Osteocyte (in vitro differentiated cells): Measurements from ENCODE around the gene CYTH3. TPM values are rescaled to one million over a fixed set of nuclear protein-coding genes. Genes with fewer than 3 reads are reported as not detected.
A peak's percentile ranks its signal among the peaks of the same experiment; 100 is the strongest.

ENCODE experiments used
- DNase-seq: peaks from one replicate; pipeline ENCODE4 v3.0.0; 2021; ENCODE audit warnings: mixed read lengths; ENCODE audit not compliant: unreplicated experiment; ENCODE audit errors: extremely low spot score
- H3K27ac Mint-ChIP-seq: one replicate; pipeline ENCODE4 v1.8.0; 2021; ENCODE audit warnings: mild to moderate bottlenecking, mixed read lengths; ENCODE audit not compliant: unreplicated experiment
- H3K27me3 Mint-ChIP-seq: one replicate; pipeline ENCODE4 v1.8.0; 2021; ENCODE audit warnings: mixed read lengths; ENCODE audit not compliant: unreplicated experiment
- H3K36me3 Mint-ChIP-seq: one replicate; pipeline ENCODE4 v1.8.0; 2021; ENCODE audit warnings: mixed read lengths; ENCODE audit not compliant: unreplicated experiment
- H3K4me1 Mint-ChIP-seq: one replicate; pipeline ENCODE4 v1.8.0; 2021; ENCODE audit warnings: mixed read lengths; ENCODE audit not compliant: unreplicated experiment
- H3K4me3 Mint-ChIP-seq: one replicate; pipeline ENCODE4 v1.8.0; 2021; ENCODE audit warnings: mild to moderate bottlenecking, moderate library complexity, mixed read lengths; ENCODE audit not compliant: unreplicated experiment
- H3K9me3 Mint-ChIP-seq: one replicate; pipeline ENCODE4 v1.8.0; 2021; ENCODE audit warnings: mixed read lengths; ENCODE audit not compliant: unreplicated experiment
- CTCF ChIP-seq: fragments of 200-600 bp; sonication (generic); IDR thresholded peaks from 2 replicates; pipeline ENCODE4 v1.5.0; 2021; ENCODE audit warnings: antibody characterized with exemption, mild to moderate bottlenecking, moderate library complexity
- total RNA-seq: library from RNA; stranded (reverse); gene quantifications from 2 replicates; pipeline ENCODE4 v1.2.1, GENCODE V29; 2021

The CYTH3 gene
- total RNA-seq, 1 donor from 2014 or later, result 63.9 TPM

DNA sequence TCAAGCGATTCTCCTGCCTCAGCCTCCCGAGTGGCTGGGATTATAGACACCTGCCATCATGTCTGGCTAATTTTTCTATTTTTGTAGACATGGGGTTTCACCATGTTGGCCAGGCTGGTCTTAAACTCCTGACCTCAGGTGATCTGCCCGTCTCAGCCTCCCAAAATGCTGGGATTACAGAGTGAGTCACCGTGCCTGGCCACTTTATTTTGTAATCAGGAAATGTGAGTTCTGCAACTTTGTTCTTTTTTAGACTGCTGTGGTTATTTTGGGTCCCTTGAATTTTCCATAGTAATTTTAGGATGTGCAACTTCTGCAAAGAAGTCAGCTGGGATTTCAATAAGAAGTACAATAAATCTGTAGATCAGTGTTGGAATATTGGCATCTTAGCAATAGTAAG lies 96.8 kb downstream of the CYTH3 start:
- DNase-seq, result no peak

DNA sequence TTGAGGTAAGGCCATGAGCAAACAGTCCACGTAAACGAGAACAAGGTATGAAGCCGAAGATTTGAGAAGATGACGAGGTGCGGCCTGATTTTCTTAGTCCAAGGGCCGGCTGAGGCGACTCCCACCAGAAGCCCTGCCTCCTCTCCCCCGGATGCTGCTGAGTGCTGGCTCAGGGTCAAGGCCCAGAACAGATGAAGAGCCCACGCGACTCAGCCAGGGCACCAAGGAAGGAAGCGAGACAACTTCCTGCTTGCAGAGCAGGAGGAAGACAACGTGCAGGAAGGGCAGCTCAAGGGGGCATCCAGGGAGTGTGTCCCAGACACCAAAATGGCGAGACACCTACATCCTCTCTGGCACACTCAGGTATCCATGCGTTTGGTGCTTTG lies 99.5 kb downstream of the CYTH3 start:
- Mint-ChIP-seq H3K4me3 (no peak overlapping the region), H3K9me3 (no peaks in the 10 kb centered on the region), H3K27me3 (no peaks in the 10 kb centered on the region), H3K36me3 (peaks cover 36% of the 10 kb centered on the region), H3K27ac (peak overlapping the region; percentile 31), H3K4me1 (peaks cover 8% of the 10 kb centered on the region)
- no peak for TF ChIP-seq CTCF
- no peak for DNase-seq

More for the DNA sequence above, 96.8 kb downstream of the CYTH3 start:
- H3K4me3 Mint-ChIP-seq, result no peak overlapping the region
- peaks cover 20% of the 10 kb centered on the region for H3K4me1 Mint-ChIP-seq
- no peak overlapping the region for H3K27ac Mint-ChIP-seq
- no peaks in the 10 kb centered on the region for H3K9me3 Mint-ChIP-seq
- no peak for TF ChIP-seq CTCF
- peaks cover 29% of the 10 kb centered on the region for H3K36me3 Mint-ChIP-seq
- no peaks in the 10 kb centered on the region for H3K27me3 Mint-ChIP-seq

GRCh38 chr7:6172224-6172909 lies 100.1 kb downstream of the CYTH3 start:
- H3K4me3 Mint-ChIP-seq, result no peak overlapping the region
- DNase-seq, result no peak
- peak overlapping the region; percentile 44 for H3K27ac Mint-ChIP-seq
- H3K9me3 Mint-ChIP-seq, result no peaks in the 10 kb centered on the region
- H3K4me1 Mint-ChIP-seq, result peaks cover 8% of the 10 kb centered on the region
- no peak for TF ChIP-seq CTCF
- H3K36me3 Mint-ChIP-seq, result peaks cover 36% of the 10 kb centered on the region
- H3K27me3 Mint-ChIP-seq, result no peaks in the 10 kb centered on the region

DNA sequence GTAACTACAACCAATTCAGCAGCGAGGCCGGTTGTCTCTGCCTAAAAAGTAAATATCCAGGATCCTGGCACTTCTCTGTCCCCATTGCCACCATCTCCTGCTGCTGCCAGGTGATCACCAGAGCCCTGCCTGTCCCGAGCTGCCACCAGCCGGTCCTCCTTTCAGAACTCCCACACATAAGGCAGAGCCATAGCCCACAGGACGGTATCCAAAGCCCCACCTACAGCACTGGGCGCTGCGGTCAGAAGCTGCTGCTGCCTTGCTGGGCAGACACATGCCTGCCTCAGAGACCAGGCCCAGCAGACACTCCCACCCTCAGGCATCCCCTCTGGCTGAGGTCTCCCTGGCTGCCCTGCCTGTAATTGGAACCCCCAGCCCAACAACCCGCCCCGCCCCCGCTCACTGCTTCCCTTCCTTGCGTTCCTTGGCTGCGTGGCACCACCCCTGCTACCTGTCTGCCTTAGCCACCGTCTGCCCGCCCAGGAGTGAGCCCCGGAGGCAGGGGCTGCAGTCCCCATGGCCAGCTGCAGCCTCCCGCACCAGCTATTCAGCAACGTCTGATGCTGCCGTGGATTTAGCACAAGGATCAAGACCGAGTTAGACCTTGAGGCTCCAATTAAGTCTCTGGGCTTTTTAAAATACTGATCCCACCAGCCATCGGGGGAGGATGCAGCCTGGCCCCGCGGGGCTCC lies 100.7 kb downstream of the CYTH3 start:
- Mint-ChIP-seq H3K9me3 (no peaks in the 10 kb centered on the region), H3K36me3 (peaks cover 33% of the 10 kb centered on the region), H3K4me3 (no peak overlapping the region), H3K27ac (peak overlapping the region; percentile 44), H3K27me3 (no peaks in the 10 kb centered on the region), H3K4me1 (peaks cover 15% of the 10 kb centered on the region)
- DNase-seq, result no peak
- TF ChIP-seq CTCF, result no peak
